Stimulated activated CD8-positive, alpha-beta memory T cell treated with anti-CD3 and anti-CD28 coated beads, Interleukin-4, amount 100 ng/mL, for 1 hour (primary cell): Measurements from ENCODE around the gene RPS19BP1.

Experiments
- DNase-seq, 2 donors: peaks; one replicate each; pipeline ENCODE4 v3.0.0-alpha.2; 2020; ENCODE audit warnings: low read depth in 2 of 2, low spot score in 1 of 2

The RPS19BP1 gene

GRCh38 chr22:39532215-39533073 lies at the start of gene RPS19BP1:
Gene RPS19BP1 (minus strand): TSS chr22:39532748. CDS start chr22:39532738, 10 bp downstream.
- DNase-seq, result peak; percentile 98

- DNase-seq, result no peak
Observed at GRCh38 chr22:39581303-39581702, 48.8 kb upstream of the RPS19BP1 start.

GRCh38 chr22:39580795-39581194 lies 48.2 kb upstream of the RPS19BP1 start:
- DNase-seq, result no peak

- no peak for DNase-seq
Observed at GRCh38 chr22:39580006-39580441, 47.5 kb upstream of the RPS19BP1 start.

- no peak for DNase-seq
Observed at GRCh38 chr22:39577900-39578299, 45.4 kb upstream of the RPS19BP1 start.

GRCh38 chr22:39577366-39577765 lies 44.8 kb upstream of the RPS19BP1 start:
- no peak for DNase-seq

- no peak for DNase-seq
Observed at GRCh38 chr22:39576027-39576426, 43.5 kb upstream of the RPS19BP1 start.

GRCh38 chr22:39575552-39575825 lies 42.9 kb upstream of the RPS19BP1 start:
- no peak for DNase-seq

GRCh38 chr22:39574779-39575551 lies 42.4 kb upstream of the RPS19BP1 start:
- DNase-seq, result no peak

- DNase-seq, result no peak
Observed at GRCh38 chr22:39571538-39571937, 39.0 kb upstream of the RPS19BP1 start.

GRCh38 chr22:39570665-39571064 lies 38.1 kb upstream of the RPS19BP1 start, which contains the start of gene CACNA1I:
Gene CACNA1I (plus strand): TSS chr22:39570753. CDS start chr22:39570753, 0 bp downstream.
- no peak for DNase-seq

GRCh38 chr22:39570226-39570625 lies 37.7 kb upstream of the RPS19BP1 start:
- DNase-seq, result no peak

- DNase-seq, result no peak
Observed at GRCh38 chr22:39569066-39569465, 36.5 kb upstream of the RPS19BP1 start.

- DNase-seq, result no peak
Observed at GRCh38 chr22:39568278-39568981, 35.9 kb upstream of the RPS19BP1 start.

GRCh38 chr22:39567135-39567946 lies 34.8 kb upstream of the RPS19BP1 start:
- no peak for DNase-seq

GRCh38 chr22:39565414-39565944 lies 32.9 kb upstream of the RPS19BP1 start:
- no peak for DNase-seq

- DNase-seq, result no peak
Observed at GRCh38 chr22:39563571-39564428, 31.3 kb upstream of the RPS19BP1 start.

GRCh38 chr22:39562839-39563489 lies 30.4 kb upstream of the RPS19BP1 start:
- DNase-seq, result no peak

GRCh38 chr22:39560127-39560526 lies 27.6 kb upstream of the RPS19BP1 start:
- DNase-seq, result no peak
